ENCODE measurements around the gene SPATA2L. TPM values are rescaled to one million over a fixed set of nuclear protein-coding genes. Genes with fewer than 3 reads are reported as not detected.

Gene SPATA2L
- total RNA-seq, 2 donors from 2014 or later = 5.9 to 12.7 TPM

DNA sequence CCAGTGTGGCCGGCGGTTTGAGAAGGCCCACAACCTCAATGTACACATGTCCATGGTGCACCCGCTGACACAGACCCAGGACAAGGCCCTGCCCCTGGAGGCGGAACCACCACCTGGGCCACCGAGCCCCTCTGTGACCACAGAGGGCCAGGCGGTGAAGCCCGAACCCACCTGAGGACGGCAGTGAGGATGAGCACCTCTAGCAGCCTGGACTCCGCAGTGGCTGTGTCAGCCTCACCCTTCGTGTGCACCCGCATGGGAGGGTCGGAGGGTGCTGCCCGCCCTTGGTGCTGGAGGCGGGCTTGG, 36.5 kb upstream of the SPATA2L start:
- no peaks in the 10 kb centered on the region for H3K9me3 ChIP-seq
- no peaks in the 10 kb centered on the region for H3K27me3 ChIP-seq
- TF ChIP-seq, protein P1, sequence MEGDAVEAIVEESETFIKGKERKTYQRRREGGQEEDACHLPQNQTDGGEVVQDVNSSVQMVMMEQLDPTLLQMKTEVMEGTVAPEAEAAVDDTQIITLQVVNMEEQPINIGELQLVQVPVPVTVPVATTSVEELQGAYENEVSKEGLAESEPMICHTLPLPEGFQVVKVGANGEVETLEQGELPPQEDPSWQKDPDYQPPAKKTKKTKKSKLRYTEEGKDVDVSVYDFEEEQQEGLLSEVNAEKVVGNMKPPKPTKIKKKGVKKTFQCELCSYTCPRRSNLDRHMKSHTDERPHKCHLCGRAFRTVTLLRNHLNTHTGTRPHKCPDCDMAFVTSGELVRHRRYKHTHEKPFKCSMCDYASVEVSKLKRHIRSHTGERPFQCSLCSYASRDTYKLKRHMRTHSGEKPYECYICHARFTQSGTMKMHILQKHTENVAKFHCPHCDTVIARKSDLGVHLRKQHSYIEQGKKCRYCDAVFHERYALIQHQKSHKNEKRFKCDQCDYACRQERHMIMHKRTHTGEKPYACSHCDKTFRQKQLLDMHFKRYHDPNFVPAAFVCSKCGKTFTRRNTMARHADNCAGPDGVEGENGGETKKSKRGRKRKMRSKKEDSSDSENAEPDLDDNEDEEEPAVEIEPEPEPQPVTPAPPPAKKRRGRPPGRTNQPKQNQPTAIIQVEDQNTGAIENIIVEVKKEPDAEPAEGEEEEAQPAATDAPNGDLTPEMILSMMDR (IDR thresholded peaks at IDR 0.05) = no peak
- H3K36me3 ChIP-seq = peaks cover 82% of the 10 kb centered on the region
- no peak overlapping the region for H3K27ac ChIP-seq
- no peaks in the 10 kb centered on the region for H3K4me1 ChIP-seq
- no peak for DNase-seq (ENCODE audit: low spot score)
- no peak overlapping the region for H3K4me3 ChIP-seq

DNA sequence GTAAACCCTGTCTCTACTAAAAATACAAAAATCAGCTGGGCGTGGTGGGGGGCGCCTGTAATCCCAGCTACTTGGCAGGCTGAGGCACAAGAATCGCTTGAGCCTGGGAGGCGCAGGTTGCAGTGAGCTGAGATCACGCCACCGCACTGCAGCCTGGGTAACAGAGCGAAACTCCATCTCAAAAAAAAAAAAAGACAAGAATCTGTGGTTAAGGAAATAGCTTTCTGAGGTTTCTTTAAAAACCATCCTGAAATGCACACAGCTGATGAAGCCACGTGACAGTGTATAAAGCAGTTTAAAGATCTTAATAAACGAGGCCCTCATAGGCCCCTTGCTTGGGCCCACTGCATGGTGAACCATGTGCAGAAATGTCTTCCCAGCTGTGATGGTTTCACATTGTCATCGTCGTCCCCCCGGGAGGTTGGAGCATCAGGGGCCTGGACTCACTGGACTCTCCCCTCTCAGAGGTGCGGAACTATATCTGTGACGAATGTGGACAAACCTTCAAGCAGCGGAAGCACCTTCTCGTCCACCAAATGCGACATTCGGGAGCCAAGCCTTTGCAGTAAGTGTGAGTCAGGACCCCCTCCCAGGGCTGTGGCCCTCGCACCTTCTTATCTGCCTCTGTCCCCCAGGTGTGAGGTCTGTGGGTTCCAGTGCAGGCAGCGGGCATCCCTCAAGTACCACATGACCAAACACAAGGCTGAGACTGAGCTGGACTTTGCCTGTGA, 36.0 kb upstream of the SPATA2L start:
- H3K9me3 ChIP-seq = no peaks in the 10 kb centered on the region
- H3K27ac ChIP-seq = no peak overlapping the region
- TF ChIP-seq, protein P1 (IDR thresholded peaks at IDR 0.05) = no peak
- no peaks in the 10 kb centered on the region for H3K4me1 ChIP-seq
- no peaks in the 10 kb centered on the region for H3K27me3 ChIP-seq
- no peak overlapping the region for H3K4me3 ChIP-seq
- H3K36me3 ChIP-seq = peaks cover 88% of the 10 kb centered on the region
- no peak for DNase-seq (ENCODE audit: low spot score)

DNA sequence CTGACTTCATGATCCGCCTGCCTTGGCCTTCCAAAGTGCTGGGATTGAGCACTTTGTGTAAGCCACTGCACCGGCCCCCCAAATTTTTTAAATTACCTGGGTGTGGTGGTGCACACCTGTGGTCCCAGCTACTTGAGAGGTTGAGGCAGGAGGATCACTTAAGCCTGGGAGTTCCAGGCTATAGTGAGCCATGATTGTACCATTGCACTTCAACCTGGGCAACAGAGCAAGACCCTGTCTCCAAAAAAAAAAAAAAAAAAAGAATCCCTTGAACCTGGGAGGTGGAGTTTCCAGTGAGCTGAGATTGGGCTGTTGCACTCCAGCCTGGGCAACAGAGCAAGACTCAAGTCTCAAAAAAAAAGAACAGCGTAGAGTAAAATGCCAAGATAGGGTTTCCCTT, 35.0 kb upstream of the SPATA2L start:
- H3K4me1 ChIP-seq = no peaks in the 10 kb centered on the region
- TF ChIP-seq, protein P1 (IDR thresholded peaks at IDR 0.05) = no peak
- H3K27me3 ChIP-seq = no peaks in the 10 kb centered on the region
- no peak for DNase-seq (ENCODE audit: low spot score)
- H3K4me3 ChIP-seq = no peak overlapping the region
- no peaks in the 10 kb centered on the region for H3K9me3 ChIP-seq
- H3K27ac ChIP-seq = no peak overlapping the region
- H3K36me3 ChIP-seq = peaks cover 97% of the 10 kb centered on the region

DNA sequence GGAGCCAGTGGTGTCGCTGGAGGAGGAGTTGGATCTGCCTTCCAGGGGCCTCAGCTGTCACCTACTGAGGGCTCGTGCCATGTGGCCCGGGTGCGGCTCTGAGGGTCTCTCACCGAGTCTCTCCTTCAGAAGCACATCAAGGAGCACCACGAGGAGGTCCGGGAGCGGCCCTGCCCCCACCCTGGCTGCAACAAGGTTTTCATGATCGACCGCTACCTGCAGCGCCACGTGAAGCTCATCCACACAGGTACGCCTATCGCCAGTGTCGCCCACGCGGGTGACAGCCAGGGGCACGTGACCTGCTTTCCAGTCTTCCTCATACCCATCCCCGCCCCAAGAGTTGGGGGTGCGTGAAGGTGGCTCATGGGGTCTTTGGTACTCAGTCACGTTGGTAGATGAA, 32.3 kb upstream of the SPATA2L start:
- H3K27me3 ChIP-seq = no peaks in the 10 kb centered on the region
- H3K4me3 ChIP-seq = no peak overlapping the region
- H3K9me3 ChIP-seq = no peaks in the 10 kb centered on the region
- DNase-seq (ENCODE audit: low spot score) = no peak
- H3K36me3 ChIP-seq = peaks cover 99% of the 10 kb centered on the region
- TF ChIP-seq, protein P1 (IDR thresholded peaks at IDR 0.05) = no peak
- H3K4me1 ChIP-seq = no peaks in the 10 kb centered on the region
- no peak overlapping the region for H3K27ac ChIP-seq

DNA sequence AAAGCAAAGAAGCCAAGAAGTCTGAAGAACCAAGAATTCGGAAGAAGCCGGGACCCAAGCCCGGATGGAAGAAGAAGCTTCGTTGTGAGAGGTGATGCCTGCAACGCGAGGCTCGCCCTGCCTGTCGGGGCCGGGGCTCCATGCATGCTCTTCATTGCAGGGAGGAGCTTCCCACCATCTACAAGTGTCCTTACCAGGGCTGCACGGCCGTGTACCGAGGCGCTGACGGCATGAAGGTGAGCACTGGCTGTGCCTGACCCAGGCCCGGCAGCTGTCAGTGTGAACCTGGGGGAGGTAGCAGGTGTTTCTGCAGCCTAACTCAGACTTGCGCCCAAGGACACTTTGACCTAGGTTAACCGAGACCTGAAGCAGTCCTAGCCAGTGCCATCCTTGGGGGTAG, 31.8 kb upstream of the SPATA2L start:
- DNase-seq (ENCODE audit: low spot score) = no peak
- no peaks in the 10 kb centered on the region for H3K27me3 ChIP-seq
- H3K4me3 ChIP-seq = no peak overlapping the region
- TF ChIP-seq, protein P1 (IDR thresholded peaks at IDR 0.05) = no peak
- peaks cover 96% of the 10 kb centered on the region for H3K36me3 ChIP-seq
- no peak overlapping the region for H3K27ac ChIP-seq
- H3K4me1 ChIP-seq = no peaks in the 10 kb centered on the region
- no peaks in the 10 kb centered on the region for H3K9me3 ChIP-seq

DNA sequence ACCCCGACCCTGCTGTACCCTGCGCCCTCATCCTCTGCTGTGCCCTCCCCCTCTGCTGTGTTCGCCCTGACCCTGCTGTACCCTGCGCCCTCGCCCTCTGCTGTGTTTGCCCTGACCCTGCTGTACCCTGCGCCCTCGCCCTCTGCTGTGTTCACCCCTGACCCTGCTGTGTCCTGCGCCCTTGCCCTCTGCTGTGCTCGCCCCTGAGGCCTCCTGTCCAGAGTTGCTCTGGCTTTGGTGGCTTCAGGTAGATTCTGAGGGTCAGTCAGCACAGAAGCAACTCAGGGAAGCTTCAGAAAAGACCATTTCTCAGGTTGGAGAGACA, 31.4 kb upstream of the SPATA2L start:
- no peaks in the 10 kb centered on the region for H3K27me3 ChIP-seq
- TF ChIP-seq, protein P1 (IDR thresholded peaks at IDR 0.05) = no peak
- DNase-seq (ENCODE audit: low spot score) = no peak
- no peaks in the 10 kb centered on the region for H3K4me1 ChIP-seq
- no peak overlapping the region for H3K4me3 ChIP-seq
- H3K27ac ChIP-seq = no peak overlapping the region
- H3K36me3 ChIP-seq = peaks cover 95% of the 10 kb centered on the region
- H3K9me3 ChIP-seq = no peaks in the 10 kb centered on the region

Data from right atrium auricular region (tissue), 2 donors.